ENCODE results near the gene TWF1. TPM values are rescaled to one million over a fixed set of nuclear protein-coding genes. Genes with fewer than 3 reads are reported as not detected.

The TWF1 gene
- total and polyA plus RNA-seq, 2 of the 8 experiments (the other 6 are each of a cell fraction or from before 2014, with no cell fraction given): 7.6 to 27.9 TPM

GRCh38 chr12:43812926-43813325 is 6.8 kb upstream of the TWF1 start:
- no peaks in the 10 kb centered on the region for H4K20me1 ChIP-seq (replicated peaks in 1 of 2; ENCODE audit: control insufficient read depth in 1 of 2, insufficient read depth in 2 of 2, low read length in 2 of 2)
- H3K23me2 ChIP-seq (ENCODE audit: low read depth, low read length): peaks cover 3% of the 10 kb centered on the region; the same call in 1 of the 2 replicates
- DNase-seq (ENCODE audit: low read depth in 1 of 2, low spot score in 2 of 2) (no peak), FAIRE-seq (no peak)
- POLR2A ChIA-PET (ENCODE audit: partially characterized antibody): interaction anchor here (1.2 to 4.5 kb wide), 2 partner anchors 7 to 19 kb away, joined by 4 to 24 read pairs; partner anchors contain the start of gene TWF1
- H4K91ac ChIP-seq (replicated peaks; ENCODE audit: insufficient read length, low read length): no peak overlapping the region
- H3K4me1 ChIP-seq (replicated peaks in 1 of 4; ENCODE audit: control insufficient read depth in 3 of 4, insufficient read depth in 4 of 4, low read length in 3 of 4): peaks cover 0 to 5% (median 1%) of the 10 kb centered on the region in 4 experiments; a peak in 1 of 7 replicates
- WGBS, 2 experiments (ENCODE audit: extremely low coverage in 1 of 2, insufficient coverage in 1 of 2, insufficient read length in 1 of 2, insufficient replicate concordance in 2 of 2, low coverage in 1 of 2, low lambda C conversion rate in 2 of 2, missing lambda C conversion rate in 1 of 2): 86% methylated on average over 2 of the region's 4 CpGs; no CpG with 5 or more reads in 1 of the 2 experiments
- H3K27me3 ChIP-seq (replicated peaks in 1 of 4; ENCODE audit: control insufficient read depth in 3 of 4, extremely low read depth in 1 of 4, insufficient read depth in 3 of 4, low read length in 3 of 4): no peaks in the 10 kb centered on the region
- H3K27ac ChIP-seq (ENCODE audit: low read depth, low read length): no peak overlapping the region
- H2AFZ ChIP-seq (ENCODE audit: low read length): no peak overlapping the region
- H3K79me1 ChIP-seq (ENCODE audit: low read depth, low read length): no peaks in the 10 kb centered on the region
- no peaks in the 10 kb centered on the region for H3K36me3 ChIP-seq (ENCODE audit: control insufficient read depth in 2 of 4, insufficient read depth in 4 of 4, low read length in 3 of 4)
- H3K79me2 ChIP-seq (ENCODE audit: control insufficient read depth in 1 of 2, insufficient read depth in 2 of 2, low read length in 2 of 2): no peaks in the 10 kb centered on the region
- no peak overlapping the region for H2BK12ac ChIP-seq (ENCODE audit: low read depth, low read length)
- H2BK15ac ChIP-seq (ENCODE audit: low read length): no peak overlapping the region
- no peak overlapping the region for H3K9ac ChIP-seq (replicated peaks in 1 of 4; ENCODE audit: extremely low read depth in 1 of 4, low read depth in 3 of 4, low read length in 3 of 4)
- H3K18ac ChIP-seq (ENCODE audit: extremely low read depth, low read length): no peak overlapping the region
- H2BK120ac ChIP-seq (replicated peaks; ENCODE audit: low read depth, low read length): no peak overlapping the region
- H3K4me3 ChIP-seq (ENCODE audit: extremely low read depth in 1 of 4, insufficient read depth in 2 of 4, low read depth in 3 of 4, low read length in 4 of 4): no peak overlapping the region
- H3K9me3 ChIP-seq (ENCODE audit: insufficient read depth in 2 of 2, low read depth in 1 of 2, low read length in 1 of 2): no peaks in the 10 kb centered on the region
- no peak overlapping the region for H3K4me2 ChIP-seq (ENCODE audit: insufficient read depth in 1 of 2, low read depth in 2 of 2, low read length in 2 of 2)
- no peak overlapping the region for H3K4ac ChIP-seq (replicated peaks; ENCODE audit: insufficient read length, low read depth, low read length)
- no peak overlapping the region for H4K8ac ChIP-seq (ENCODE audit: extremely low read depth, insufficient read depth, low read length)
- no peak overlapping the region for H3K56ac ChIP-seq (replicated peaks; ENCODE audit: insufficient read length, low read depth, low read length)
- H2BK5ac ChIP-seq (ENCODE audit: low read depth, low read length): no peak overlapping the region
- no peak overlapping the region for H2AK5ac ChIP-seq (ENCODE audit: low read depth, low read length)
- no peak overlapping the region for H3K23ac ChIP-seq (ENCODE audit: insufficient read length)
- H2BK20ac ChIP-seq (ENCODE audit: low read length): no peak overlapping the region
- no peak overlapping the region for H4K5ac ChIP-seq (ENCODE audit: insufficient read length, low read depth, low read length)
- no peak overlapping the region for H3K14ac ChIP-seq (ENCODE audit: insufficient read length)
- CTCF ChIA-PET (ENCODE audit: partially characterized antibody): no interaction called here

Data from H1 (cell line).